HG03571 (cell line): Measurements from ENCODE around the gene RNF26.

ENCODE experiments used
- ATAC-seq: cut with Tn5 transposase; IDR thresholded peaks from one replicate; pipeline ENCODE4 v1.9.1; 2021; ENCODE audit not compliant: unreplicated experiment

The RNF26 gene

DNA sequence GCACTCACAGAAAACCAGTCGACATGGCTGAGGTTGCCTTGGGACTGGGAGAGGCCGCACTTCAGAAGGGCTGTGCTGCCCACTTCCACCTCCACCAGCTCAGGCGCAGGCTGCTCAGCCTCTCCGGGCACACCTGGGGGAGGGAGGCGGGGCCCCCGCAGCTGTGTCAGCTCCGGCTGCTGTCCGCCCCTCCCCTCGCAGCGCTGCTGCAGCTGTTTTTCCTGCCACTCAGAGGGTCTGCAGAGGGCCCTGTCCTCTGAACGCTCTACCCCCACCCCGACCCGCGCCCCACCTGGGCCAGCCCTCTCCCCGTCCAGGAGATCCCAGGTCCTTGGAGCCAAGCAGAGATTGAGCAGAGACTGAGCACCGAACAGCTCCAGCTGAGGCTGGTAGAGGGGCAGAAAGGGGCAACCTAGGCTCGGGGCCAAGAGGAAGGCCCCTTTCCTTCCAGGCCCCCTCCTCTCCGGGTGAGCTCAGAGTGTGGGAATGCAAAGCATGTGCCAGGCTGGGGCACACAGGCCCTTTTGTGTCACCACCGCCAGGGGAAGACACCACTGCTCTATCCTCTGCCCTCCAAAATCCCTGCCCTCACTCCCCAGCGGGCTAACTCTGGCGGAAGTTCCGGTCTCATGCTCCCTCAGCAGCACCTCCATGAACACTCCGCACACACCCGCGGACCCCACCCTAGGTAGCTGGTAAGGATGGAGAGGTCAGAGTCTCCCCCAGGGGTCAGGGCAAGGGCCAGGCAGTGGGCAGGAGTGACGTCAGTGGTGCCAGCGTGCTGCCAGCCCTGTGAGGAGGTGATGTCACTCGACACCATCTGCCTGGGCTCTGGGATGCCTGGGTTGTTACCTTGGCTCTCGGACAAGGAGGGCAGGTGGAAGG is 19.0 kb upstream of the RNF26 start:
- no peak for ATAC-seq

DNA sequence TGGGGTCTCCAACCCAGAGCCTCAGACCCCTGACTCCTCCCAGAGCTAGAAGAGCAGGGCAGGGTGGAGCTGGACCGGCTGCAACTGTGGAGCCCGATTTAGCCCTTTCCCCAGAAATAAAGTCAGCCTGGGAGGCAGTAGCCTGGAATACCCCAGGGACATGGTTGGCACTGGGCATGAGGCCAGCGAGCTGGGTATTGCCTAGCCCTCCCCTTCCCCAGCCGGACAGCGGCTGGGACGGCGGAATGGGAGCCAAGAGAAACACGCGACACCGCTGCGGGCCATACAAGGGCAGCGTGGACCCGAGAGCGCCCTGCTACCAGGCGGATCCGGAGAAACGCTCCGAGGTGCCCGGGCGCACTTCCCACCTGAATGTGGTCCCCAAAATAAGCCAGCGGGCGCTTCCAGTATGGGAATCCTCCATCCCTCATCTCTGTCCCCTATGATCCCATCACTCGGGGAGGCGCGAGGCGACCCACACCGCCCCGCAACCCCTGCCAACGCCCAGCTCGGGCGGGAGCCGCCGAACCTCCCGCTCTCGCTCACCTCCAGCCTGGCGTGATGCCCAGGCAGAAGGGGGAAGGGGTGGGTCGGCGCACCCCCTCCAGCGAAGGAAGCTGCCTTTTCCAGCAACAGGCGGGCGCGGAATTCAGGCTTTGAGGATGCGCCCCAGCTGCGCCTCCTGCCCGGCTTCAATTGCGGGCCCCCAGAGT is 18.2 kb upstream of the RNF26 start:
- no peak for ATAC-seq

DNA sequence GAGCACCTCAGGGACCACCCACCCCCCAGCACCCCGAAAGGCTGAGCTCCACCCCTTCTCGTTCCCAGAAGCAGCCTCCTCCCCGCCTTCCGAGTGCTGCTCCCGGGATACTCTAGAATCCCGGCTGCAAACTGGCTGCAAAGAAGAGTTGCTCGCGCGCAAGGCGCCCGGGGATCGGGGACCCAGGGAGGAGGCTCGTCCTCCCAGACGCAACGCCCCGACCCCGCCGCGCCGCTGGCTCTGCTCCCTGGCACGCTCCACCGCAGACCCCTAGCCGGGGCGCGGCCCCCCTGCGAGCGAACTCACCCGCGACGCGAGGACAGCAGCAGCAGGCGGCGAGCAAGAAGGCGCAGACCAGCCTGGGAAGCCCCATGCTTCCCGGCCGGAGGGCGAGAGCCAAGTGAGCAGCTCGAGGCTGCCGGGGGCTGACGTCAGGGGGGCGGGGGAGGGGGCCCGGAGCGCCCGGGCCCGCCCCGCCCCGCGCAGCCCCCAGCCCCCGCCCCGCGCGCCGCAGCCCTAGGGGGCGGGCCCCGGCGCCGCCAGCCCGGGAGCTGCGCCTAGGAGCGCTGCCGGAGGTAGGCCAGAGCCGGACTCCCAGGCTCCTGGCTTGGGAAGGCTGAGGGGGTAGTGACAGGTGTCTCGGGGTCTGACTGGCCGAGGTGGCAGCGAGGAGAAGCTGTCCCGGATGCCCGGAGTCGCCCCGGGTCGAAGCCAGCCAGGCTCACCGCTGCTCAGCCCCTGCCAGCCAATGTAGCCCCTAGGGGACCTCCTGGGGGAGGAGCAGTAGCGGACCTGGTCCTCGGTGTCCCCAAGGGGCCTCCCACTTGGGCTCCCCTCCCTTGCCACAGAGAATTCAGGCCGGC is 17.4 kb upstream of the RNF26 start, which contains the start of gene MCAM:
Gene MCAM (minus strand): TSS at position 402 of the 863 bp plus-strand sequence. CDS start 29 bp downstream, at position 373.
- ATAC-seq = no peak

DNA sequence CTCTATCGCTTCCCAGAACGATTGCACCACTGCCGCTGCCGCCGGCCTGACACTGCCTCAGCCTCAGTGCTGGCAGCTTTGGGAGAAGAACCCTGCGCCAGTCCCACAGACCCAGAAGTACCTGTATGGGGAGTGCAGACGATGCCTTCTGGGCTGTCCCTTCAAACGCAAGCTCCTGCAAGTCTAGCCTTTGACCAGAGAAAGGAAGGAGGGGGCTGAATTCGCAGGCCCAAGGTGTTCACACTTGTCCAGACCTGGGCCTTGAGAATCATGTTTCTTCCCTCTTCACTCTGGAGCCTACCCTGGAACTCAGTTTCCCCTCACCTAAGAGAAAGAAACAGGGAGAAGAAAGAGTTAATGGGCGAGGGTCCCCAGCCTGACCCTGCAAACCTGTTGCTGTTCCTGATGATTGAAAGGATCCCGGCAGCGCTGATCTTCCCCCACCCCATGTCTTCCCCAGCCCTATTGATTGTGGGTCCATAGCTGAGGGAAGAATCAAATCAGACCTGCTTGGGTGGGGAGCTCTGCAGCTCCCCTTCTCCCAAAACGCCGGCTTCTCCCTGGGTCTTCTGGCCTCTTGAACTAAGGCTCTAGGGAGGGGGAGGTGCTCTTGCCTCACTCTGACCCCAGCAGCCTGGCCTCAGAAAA is 16.6 kb upstream of the RNF26 start:
- ATAC-seq = no peak

DNA sequence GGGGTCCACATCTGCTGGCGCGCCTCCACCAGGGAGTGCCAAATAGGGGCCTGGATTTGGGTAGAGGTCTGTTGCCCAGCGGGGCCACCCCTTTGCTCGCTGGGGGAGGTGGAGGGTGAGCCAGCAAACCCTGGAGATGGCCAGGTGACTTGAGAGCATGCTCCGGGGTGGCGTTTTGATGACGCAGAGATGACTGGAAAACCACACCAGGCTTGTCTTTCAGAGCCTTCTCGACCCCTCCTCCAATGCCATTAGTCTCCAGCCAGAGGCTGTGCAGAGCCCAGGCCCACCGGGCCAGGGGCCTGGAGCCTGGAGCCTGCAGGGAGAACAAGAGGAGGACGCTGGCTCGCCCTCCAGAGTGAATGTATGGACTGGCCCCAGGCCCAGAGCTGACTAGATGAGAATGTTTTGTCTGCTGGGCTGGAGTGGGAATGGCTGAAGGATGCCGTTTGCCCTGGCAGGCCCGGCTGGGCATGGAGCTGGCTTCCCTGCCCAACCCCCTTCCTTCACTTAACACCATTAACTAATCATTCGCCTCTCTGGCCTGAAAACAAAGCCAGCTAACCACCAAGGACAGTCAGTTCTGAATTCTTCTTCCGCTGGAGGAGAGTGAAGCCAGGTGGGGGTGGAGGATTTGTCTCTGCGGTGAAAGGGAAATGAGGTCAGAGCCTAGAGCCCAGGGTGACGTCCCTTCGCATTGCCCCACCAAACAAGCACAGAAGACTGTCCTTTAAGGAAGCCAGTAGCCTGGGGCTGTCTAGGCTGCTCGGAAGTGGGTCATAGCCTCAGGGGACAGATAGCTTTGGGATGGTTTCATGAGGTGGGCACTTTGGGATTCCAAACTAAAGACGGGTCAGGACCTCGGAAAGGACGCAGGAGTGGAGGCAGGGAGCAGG is 15.8 kb upstream of the RNF26 start:
- no peak for ATAC-seq

DNA sequence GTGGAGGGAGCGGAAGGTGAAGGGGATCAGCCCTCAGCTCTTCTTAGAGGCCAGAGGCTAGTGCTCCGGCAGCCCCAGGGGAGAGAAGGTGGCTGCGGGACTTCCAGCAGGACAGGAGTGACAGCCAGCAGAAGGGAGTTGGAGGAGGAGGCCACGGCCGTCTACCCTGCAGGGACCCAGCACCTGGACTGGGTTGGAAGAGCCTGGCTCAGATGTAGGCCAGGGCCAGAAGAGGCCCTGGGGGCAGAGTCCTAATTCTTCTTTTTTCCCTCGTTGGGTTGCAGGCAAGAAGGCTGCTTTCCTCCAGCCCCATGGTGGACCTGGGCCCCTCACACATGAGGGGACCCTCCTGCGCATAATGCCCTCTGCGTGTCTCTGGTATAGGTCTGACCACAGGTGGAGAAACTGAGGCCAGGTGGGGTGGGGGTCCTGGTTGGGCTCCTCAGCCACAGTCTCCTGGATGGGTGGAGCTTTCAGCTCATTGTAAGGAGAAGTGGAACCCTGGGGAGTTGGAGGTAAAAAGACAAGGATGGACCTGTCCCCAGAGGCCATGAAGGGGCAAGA is 15.1 kb upstream of the RNF26 start:
- ATAC-seq = no peak

DNA sequence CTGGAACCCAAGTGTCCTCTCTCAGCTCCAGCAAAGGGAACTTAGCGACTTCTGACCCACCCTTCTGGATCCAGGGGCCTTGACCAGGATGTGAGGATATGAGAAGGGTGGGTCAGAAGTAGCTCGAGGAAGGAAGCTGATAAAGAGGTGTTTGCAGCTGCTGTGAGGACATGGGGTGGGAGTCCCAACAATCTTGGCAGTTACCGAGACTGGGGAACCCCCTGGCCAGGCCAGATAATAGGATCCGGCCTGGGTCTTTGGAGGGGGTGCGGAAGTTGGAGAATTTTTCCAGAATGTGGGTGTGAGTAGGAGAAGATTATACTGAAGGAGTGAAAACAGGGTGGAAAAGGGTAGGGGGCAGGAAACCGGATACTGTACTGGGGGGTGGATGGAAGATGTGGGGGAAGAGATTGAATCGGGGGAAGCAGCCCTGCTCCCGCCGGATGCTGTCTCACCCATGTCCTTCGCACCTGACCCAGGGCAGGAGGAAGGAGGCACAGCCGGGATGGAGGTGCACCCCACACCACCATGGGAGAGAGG is 14.6 kb upstream of the RNF26 start:
- no peak for ATAC-seq

DNA sequence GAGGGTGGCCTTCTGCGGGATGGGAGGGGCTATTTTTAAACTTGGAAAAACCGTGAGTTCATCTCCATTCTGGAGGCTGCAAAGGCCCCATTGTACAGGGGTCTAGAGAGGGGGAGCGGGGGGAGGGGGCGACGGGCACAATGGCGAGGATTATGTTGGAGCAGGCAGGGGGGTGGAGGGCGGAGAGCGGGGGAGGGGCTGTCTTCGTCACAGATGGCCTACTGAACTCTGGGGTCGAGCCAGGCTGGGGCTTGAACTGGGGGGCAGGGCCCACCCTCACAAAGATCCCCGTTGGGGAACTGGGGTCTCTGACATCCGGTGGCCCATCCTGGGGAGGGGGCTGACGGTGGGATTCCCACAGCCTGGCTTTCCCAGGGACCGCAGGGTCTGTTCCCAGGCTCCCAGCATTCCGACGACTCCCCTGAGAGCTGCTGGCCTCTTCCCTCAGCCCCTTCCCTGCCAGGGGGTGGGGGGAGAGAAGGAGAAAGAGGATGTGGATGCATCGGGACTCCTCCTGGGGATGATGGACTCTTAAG is 14.0 kb upstream of the RNF26 start:
- ATAC-seq = no peak

DNA sequence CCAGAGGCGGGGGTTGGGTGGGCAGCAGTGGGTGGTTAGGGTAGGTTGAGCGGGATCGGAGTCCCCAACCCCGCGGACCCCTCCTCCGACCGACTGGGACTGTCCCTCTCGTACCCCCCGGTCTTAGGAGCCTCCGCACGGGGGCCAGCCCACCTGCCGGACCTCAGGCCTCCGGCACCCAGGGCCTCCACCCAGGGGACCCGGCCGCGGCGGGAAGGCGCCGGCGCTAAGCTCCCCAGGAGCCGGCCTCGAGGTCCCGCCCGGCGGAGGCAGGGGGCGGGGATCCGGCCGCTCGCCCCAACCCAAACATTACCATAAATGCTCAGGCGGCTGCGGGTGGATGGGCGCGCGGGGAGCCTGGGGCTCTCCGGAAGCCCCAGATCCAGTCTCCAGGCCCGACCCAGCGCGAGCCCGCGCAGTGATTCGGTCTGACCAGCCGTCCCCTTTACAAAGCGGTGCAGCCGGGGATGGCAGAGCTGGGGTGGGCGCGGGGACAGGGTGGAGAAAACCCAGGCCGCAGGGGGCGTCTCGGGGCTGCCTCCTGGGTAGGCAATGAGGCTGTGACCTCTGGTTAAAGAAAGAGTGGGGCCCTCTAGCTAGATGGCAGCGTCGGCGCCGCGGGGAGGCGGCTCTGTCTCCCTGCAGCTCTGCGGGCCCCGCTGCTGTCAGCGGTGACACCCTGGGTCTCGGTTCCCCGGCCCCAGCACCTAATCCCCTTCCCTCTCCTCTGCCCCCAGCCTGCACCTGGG is 13.4 kb upstream of the RNF26 start:
- peak; percentile 56 for ATAC-seq

DNA sequence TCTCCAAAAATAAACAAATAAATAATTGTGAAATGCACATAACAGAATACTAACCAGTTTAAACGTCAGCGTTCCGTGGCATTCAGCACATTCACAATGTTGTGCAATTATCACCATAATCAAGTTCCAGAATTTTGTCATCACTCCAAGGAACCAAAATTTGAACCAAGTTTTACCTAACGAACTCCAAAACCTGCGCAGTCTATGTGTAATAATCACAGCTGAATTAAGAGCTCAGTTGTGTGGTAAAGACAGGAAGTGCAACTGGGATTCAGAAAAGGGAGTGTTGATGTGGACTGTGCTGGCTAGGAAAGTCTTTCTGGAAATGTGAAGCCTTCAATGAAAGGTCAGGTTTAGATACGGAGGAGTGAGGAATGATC is 12.0 kb upstream of the RNF26 start:
- ATAC-seq = no peak

DNA sequence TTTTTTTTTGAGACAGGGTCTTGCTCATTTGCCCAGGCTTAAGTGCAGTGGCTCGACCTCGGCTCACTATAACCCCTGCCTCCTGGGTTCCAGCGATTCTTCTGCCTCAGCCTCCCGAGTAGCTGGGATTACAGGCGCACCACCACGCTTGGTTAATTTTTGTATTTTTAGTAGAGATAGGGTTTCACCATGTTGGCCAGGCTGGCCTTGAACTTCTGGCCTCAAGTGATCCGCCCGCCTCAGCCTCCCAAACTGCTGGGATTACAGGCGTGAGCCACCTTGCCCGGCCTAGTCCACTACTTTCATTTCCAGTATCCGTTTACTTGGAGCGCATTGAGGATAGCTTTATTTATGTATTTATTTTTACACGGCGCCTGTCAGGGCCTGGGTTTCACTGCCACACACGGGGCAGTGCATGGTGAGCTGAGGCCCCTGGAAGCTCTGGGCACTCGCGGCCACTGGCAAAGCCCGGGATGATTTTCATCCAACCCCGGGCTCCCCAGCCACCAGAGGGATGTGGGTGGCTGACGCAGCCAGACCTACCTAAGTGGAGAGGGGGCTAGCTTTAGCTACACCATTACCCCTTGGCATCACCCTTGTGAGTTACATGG is 11.3 kb upstream of the RNF26 start:
- ATAC-seq = no peak

DNA sequence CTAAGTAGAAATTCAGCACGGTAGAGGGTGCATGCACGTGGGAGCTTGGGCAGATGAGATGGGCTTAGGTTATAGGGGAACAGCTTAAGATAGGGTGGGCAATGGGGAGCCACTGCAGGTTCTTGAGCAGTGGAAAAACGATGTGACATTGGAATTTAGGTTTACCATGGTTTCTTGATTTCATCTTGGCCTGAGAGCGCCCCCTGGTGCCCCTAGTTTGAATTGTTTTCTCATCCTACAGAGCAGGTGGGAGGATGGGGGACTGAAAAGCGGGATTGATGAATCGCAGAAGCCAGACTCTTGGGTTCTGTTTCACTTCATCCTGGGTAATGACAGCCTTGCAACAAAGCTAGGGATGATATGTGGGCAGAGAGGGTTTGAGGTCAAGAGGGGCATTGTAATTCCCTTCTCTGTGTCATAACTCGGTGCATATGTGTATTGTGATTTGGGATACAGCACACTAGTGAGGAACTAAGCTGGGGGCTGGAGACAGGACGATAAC is 10.7 kb upstream of the RNF26 start:
- no peak for ATAC-seq

DNA sequence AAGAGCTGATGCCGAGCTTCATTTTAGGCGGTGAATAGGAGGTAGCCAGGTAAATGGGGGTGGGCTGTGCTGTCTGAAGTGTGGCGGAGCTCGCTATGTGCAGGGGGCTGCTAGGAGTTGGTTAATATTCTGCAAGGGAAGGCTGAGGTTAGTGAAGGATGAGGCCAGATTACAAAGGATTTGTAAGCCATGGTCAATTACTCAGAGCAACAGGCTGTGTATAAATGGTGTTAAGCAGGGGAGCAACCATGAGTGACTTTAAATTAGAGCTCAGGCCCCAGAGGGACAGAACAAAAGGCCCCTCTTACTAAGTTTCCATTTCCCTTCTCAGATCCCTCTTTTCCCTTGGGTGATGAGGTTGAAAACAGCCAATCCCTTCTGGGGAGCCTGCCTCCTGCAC is 10.1 kb upstream of the RNF26 start:
- ATAC-seq = no peak

DNA sequence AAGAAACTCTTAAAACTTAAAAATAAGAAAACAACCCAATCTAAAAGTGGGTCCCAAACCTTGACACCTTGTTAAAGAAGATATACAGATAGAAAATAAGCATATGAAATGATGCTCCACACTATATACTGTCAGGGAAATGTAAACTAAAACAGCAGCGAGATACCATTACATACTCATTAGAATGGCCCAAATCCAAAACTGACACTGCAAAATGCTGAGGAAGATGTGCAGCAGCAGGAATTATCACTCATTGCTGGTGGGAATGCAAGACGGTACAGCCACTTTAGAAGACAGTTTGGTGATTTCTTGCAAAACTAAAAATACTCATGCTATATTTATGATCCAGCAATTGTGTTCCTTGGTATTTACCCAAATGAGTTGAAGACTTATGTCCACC is 5.0 kb upstream of the RNF26 start:
- ATAC-seq = no peak

DNA sequence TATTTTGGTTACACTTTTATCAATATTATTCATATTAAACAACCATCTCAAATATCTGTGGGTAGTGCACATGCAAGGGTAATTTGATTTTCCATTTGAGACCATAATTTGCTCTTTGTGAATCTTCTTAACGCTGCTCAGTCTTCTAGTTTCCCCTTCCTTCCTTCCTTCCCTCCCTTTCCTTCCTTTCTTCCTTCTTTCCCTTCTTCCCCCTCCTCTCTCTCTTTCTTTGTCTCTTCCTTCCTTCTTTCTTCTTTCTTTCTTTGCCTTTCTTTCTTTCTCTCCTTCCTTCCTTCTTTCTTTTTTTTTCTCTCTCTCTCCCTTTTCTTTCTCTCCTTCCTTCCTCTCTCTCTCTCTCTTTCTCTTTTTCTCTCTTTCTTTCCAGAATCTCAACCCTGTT is 4.1 kb upstream of the RNF26 start:
- no peak for ATAC-seq

DNA sequence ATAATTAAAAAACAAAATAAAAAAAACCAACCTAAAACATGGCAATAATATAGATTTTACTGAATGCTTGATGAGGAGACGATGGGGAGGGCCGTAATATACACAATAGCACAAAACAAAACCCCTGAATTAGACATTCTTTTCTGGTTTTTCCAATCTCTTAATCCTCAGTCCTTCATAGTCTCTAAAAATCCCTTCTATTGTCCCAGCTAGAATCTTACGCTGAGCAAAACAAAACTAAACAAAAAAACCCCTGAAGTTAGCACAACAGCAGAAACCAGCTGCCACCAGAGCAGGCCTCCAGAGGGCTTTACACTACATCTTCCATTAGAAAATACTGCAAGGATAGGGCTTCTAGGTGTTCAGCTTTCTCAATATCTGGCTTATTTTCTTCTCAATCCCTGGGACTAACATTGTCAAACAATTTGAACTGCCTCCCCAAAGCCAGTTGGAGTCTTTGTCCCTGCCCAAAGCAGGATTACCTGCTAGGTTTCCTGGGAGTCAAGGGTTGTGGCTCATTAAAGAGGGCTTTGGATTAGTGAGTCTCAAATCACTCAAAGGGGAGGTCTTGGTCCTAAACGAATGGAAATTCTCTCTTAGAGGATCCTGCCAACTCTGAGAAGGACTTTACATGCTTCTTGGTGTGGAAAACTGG is 2.1 kb upstream of the RNF26 start:
- ATAC-seq = no peak

DNA sequence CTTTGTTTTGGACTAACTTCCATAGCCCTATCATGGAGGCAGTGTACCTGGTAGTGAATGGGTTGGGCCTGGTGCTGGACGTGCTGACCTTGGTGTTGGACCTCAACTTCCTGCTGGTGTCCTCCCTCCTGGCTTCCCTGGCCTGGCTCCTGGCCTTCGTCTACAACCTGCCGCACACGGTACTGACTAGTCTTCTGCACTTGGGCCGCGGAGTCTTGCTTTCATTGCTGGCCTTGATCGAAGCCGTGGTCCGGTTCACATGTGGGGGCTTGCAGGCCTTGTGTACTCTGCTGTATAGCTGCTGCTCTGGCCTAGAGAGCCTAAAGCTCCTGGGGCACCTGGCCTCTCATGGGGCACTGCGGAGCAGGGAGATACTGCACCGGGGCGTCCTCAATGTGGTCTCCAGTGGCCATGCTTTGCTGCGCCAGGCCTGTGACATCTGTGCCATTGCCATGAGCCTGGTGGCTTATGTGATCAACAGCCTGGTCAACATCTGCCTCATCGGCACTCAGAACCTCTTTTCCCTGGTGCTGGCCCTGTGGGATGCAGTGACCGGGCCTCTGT is 846 bp downstream of the RNF26 start:
- ATAC-seq = no peak
